PFSK-1 (cell line): ENCODE measurements around the gene ZDHHC17.

ENCODE experiments used
- FOXP2 ChIP-seq: optimal IDR thresholded peaks from 2 replicates; pipeline ENCODE3; 2011; ENCODE audit warnings: borderline replicate concordance, control low read depth, inconsistent platforms; ENCODE audit not compliant: insufficient read depth; ENCODE audit errors: extremely low read length, extremely low read depth
- POLR2AphosphoS5 ChIP-seq: IDR thresholded peaks from 2 replicates; pipeline ENCODE4 v1.6.1; 2012; ENCODE audit warnings: low read depth, mild to moderate bottlenecking, control low read depth, low read length, moderate library complexity
- REST ChIP-seq, 2 experiments: IDR thresholded peaks; 2 replicates each; pipeline versions ENCODE4 v1.6.1 to v1.8.0; 2011 to 2012; ENCODE audit warnings: low read depth in 2 of 2, low read length in 2 of 2, control low read depth in 1 of 2, inconsistent platforms in 1 of 2, mild to moderate bottlenecking in 1 of 2, moderate library complexity in 1 of 2; ENCODE audit not compliant: insufficient read depth in 1 of 2
- SIN3A ChIP-seq: IDR thresholded peaks from 2 replicates; pipeline ENCODE4 v1.6.1; 2012; ENCODE audit warnings: mild to moderate bottlenecking, low read length, moderate library complexity, borderline replicate concordance; ENCODE audit not compliant: insufficient read depth
- TAF1 ChIP-seq: IDR thresholded peaks from 2 replicates; pipeline ENCODE4 v1.6.1; 2012; ENCODE audit warnings: low read length, control low read depth, borderline replicate concordance; ENCODE audit not compliant: insufficient read depth

- TF ChIP-seq TAF1, result no peak
- no peak for TF ChIP-seq REST (IDR thresholded peaks at IDR 0.05; ENCODE audit: insufficient read depth in 1 of 2, low read depth in 2 of 2, low read length in 2 of 2)
- no peak for TF ChIP-seq POLR2AphosphoS5
- no peak for TF ChIP-seq SIN3A
- TF ChIP-seq FOXP2, result no peak
Measured at GRCh38 chr12:76896274-76896673, 132.4 kb downstream of the ZDHHC17 start.
